ENCODE results near the gene LKAAEAR1.

- TF ChIP-seq EZH2 (IDR thresholded peaks at IDR 0.05; ENCODE audit: borderline replicate concordance, low read length) (no peak), CTCF (conservative IDR thresholded peaks at IDR 0.05 in 1 of 2, IDR thresholded peaks at IDR 0.05 in 1 of 2; ENCODE audit: extremely low read depth in 1 of 2, insufficient read depth in 1 of 2, low read depth in 1 of 2, low read length in 2 of 2) (no peak)
Observed at GRCh38 chr20:64078934-64079272, 5.3 kb downstream of the LKAAEAR1 start.

All from mammary epithelial cell (primary cell).